NT2/D1 (cell line): Measurements from ENCODE around the gene ARSG.

Experiments used
- YY1 ChIP-seq: IDR thresholded peaks from 2 replicates; pipeline ENCODE4 v1.6.1; 2011; ENCODE audit not compliant: insufficient read length, insufficient read depth
- ZNF274 ChIP-seq: IDR thresholded peaks from 2 replicates; pipeline ENCODE4 v1.6.1; 2011; ENCODE audit warnings: mild to moderate bottlenecking, low read depth, low read length

- TF ChIP-seq ZNF274 (no peak), YY1 (no peak)
Observed at GRCh38 chr17:68322630-68323029, 31.3 kb downstream of the ARSG start.
